Tibial nerve (tissue), 4 donors: ENCODE measurements around the gene PRIMPOL. TPM values are rescaled to one million over a fixed set of nuclear protein-coding genes. Genes with fewer than 3 reads are reported as not detected.
"Not testable (repeated sequence)": the region's sequence is repeated elsewhere in the genome, so short reads cannot be mapped to it uniquely, and the experiment has no call there.

Experiments
- DNase-seq, 2 donors: peaks; one replicate each; pipeline ENCODE4 v3.0.0-alpha.2; 2019; ENCODE audit warnings: low spot score in 2 of 2
- H3K27ac ChIP-seq, 4 donors: fragments of 200-600 bp; sonication (generic) in 3 of 4; one replicate each; pipeline ENCODE4 v1.5.1; 2017 to 2019; ENCODE audit warnings: mild to moderate bottlenecking in 1 of 4
- H3K27me3 ChIP-seq, 2 donors: fragments of 200-600 bp; sonication (generic) in 1 of 2; one replicate each; pipeline versions ENCODE4 v1.5.1 to v1.6.0; 2017 to 2019
- H3K36me3 ChIP-seq, 3 donors: fragments of 200-600 bp; sonication (generic); one replicate each; pipeline ENCODE4 v1.5.1; 2018 to 2019
- H3K4me1 ChIP-seq, 4 donors: fragments of 200-600 bp; sonication (generic) in 3 of 4; one replicate each; pipeline ENCODE4 v1.5.1; 2017 to 2019
- H3K4me3 ChIP-seq, 4 donors: fragments of 200-600 bp; sonication (generic) in 3 of 4; one replicate each; pipeline ENCODE4 v1.5.1; 2017 to 2019; ENCODE audit warnings: mild to moderate bottlenecking in 1 of 4, moderate library complexity in 1 of 4
- H3K9me3 ChIP-seq, 4 donors: fragments of 200-600 bp; sonication (generic) in 3 of 4; one replicate each; pipeline ENCODE4 v1.5.1; 2017 to 2019
- CTCF ChIP-seq, 5 experiments: fragments of 200-600 bp in 3 of 5; fragments of 450-650 bp in 2 of 5; sonication (generic) in 3 of 5; IDR thresholded peaks; one replicate each; pipeline ENCODE4 v1.5.1; 2016 to 2019; ENCODE audit warnings: antibody characterized with exemption in 5 of 5, mild to moderate bottlenecking in 3 of 5, moderate library complexity in 2 of 5
- EP300 ChIP-seq, 2 donors: sonication (generic); formaldehyde crosslinking; IDR thresholded peaks; one replicate each; pipeline ENCODE4 v1.6.1; 2017; ENCODE audit warnings: antibody characterized with exemption in 2 of 2, mild to moderate bottlenecking in 1 of 2
- POLR2A ChIP-seq, 2 donors: fragments of 450-650 bp; IDR thresholded peaks; one replicate each; pipeline ENCODE4 v1.6.1; 2017; ENCODE audit warnings: antibody characterized with exemption in 2 of 2, mild to moderate bottlenecking in 2 of 2, moderate library complexity in 2 of 2
- WGBS, 2 donors: methylation state at CpG; one replicate each; pipeline ENCODE4 v1.1.5; 2018; 5-methylcytosine and 5-hydroxymethylcytosine counted together
- total RNA-seq, 4 donors: library from RNA; depleted of rRNA; stranded (reverse); fragments of >200 nt; gene quantifications; one replicate each; pipeline ENCODE4 v1.1.0, GENCODE V29; 2016

Gene PRIMPOL
- total RNA-seq, 4 donors from 2014 or later, result 14.7 to 36.7 (median 21.4) TPM

GRCh38 chr4:184620212-184620867, 29.2 kb upstream of the PRIMPOL start:
- no peaks in the 10 kb centered on the region for H3K4me1 ChIP-seq
- H3K9me3 ChIP-seq, result no peaks in the 10 kb centered on the region
- 87 to 91% methylated on average over 11 of the region's 11 CpGs for WGBS, 2 donors
- H3K4me3 ChIP-seq, result no peak overlapping the region
- H3K27ac ChIP-seq, result no peak overlapping the region
- no peaks in the 10 kb centered on the region for H3K27me3 ChIP-seq
- DNase-seq, result no peak
- H3K36me3 ChIP-seq, result peaks cover 0 to 12% (median 0%) of the 10 kb centered on the region in 3 donors
- no peak for TF ChIP-seq EP300 (IDR thresholded peaks at IDR 0.05)
- TF ChIP-seq CTCF (IDR thresholded peaks at IDR 0.05), result no peak
- TF ChIP-seq POLR2A (IDR thresholded peaks at IDR 0.05), result no peak

GRCh38 chr4:184621518-184621917, 28.0 kb upstream of the PRIMPOL start:
- no peaks in the 10 kb centered on the region for H3K4me1 ChIP-seq
- no peak for TF ChIP-seq CTCF (IDR thresholded peaks at IDR 0.05)
- no peak for TF ChIP-seq POLR2A (IDR thresholded peaks at IDR 0.05)
- TF ChIP-seq EP300 (IDR thresholded peaks at IDR 0.05), result no peak
- H3K9me3 ChIP-seq, result no peaks in the 10 kb centered on the region
- H3K27me3 ChIP-seq, result no peaks in the 10 kb centered on the region
- no peak for DNase-seq
- H3K4me3 ChIP-seq, result no peak overlapping the region
- WGBS, 2 donors, result 76 to 82% methylated on average over 3 of the region's 3 CpGs
- H3K36me3 ChIP-seq, result peaks cover 0 to 21% (median 0%) of the 10 kb centered on the region in 3 donors
- H3K27ac ChIP-seq, result no peak overlapping the region

GRCh38 chr4:184624504-184624903, 25.0 kb upstream of the PRIMPOL start:
- not testable (repeated sequence) for H3K27me3 ChIP-seq, H3K4me1 ChIP-seq, H3K9me3 ChIP-seq, DNase-seq, H3K27ac ChIP-seq, H3K4me3 ChIP-seq
- peaks cover 0 to 51% (median 0%) of the 10 kb centered on the region in 3 donors for H3K36me3 ChIP-seq
- WGBS, 2 donors, result 96 to 99% methylated on average over 3 of the region's 3 CpGs

- whole genome bisulfite sequencing, 2 donors, result 93 to 94% methylated on average over 7 of the region's 7 CpGs
- Histone ChIP-seq H3K27ac (no peak overlapping the region), H3K9me3 (no peaks in the 10 kb centered on the region), H3K36me3 (peaks cover 0 to 56% (median 0%) of the 10 kb centered on the region in 3 donors), H3K4me1 (no peaks in the 10 kb centered on the region), H3K4me3 (no peak overlapping the region), H3K27me3 (no peaks in the 10 kb centered on the region)
- TF ChIP-seq POLR2A (IDR thresholded peaks at IDR 0.05), result no peak
- TF ChIP-seq CTCF (IDR thresholded peaks at IDR 0.05), result no peak
- TF ChIP-seq EP300 (IDR thresholded peaks at IDR 0.05), result no peak
- DNase-seq, result no peak
Observed at GRCh38 chr4:184624972-184625554, 24.5 kb upstream of the PRIMPOL start.

GRCh38 chr4:184625783-184626596, 23.5 kb upstream of the PRIMPOL start:
- 82 to 90% methylated on average over 11 of the region's 11 CpGs for WGBS, 2 donors

GRCh38 chr4:184628103-184628502, 21.4 kb upstream of the PRIMPOL start:
- H3K27ac ChIP-seq, result no peak overlapping the region
- peaks cover 0 to 82% (median 0%) of the 10 kb centered on the region in 3 donors for H3K36me3 ChIP-seq
- no peaks in the 10 kb centered on the region for H3K4me1 ChIP-seq
- H3K9me3 ChIP-seq, result no peaks in the 10 kb centered on the region
- TF ChIP-seq CTCF (IDR thresholded peaks at IDR 0.05), result no peak
- WGBS, 2 donors, result 98% methylated on average over 4 of the region's 4 CpGs
- DNase-seq, result no peak
- H3K27me3 ChIP-seq, result no peaks in the 10 kb centered on the region
- no peak overlapping the region for H3K4me3 ChIP-seq

More at GRCh38 chr4:184625783-184626596, 23.5 kb upstream of the PRIMPOL start:
- H3K4me1 ChIP-seq, H3K27me3 ChIP-seq, DNase-seq, H3K9me3 ChIP-seq, H3K4me3 ChIP-seq, H3K27ac ChIP-seq: not testable (repeated sequence)
- H3K36me3 ChIP-seq, result peaks cover 0 to 66% (median 0%) of the 10 kb centered on the region in 3 donors
